ENCODE measurements around the gene SPSB2.

GRCh38 chr12:6831450-6831995 is 41.6 kb downstream of the SPSB2 start:
- TF ChIP-seq FIP1L1 (IDR thresholded peaks at IDR 0.05; ENCODE audit: low read depth, low read length, poor library complexity, severe bottlenecking) (no peak), CBX5 (IDR thresholded peaks at IDR 0.05; ENCODE audit: borderline replicate concordance, low read depth) (no peak), EZH2 (IDR thresholded peaks at IDR 0.05; ENCODE audit: borderline replicate concordance, low read depth, low read length) (no peak), CTCF (IDR thresholded peaks at IDR 0.05 in 2 of 3, conservative IDR thresholded peaks at IDR 0.05 in 1 of 3; ENCODE audit: insufficient read depth in 2 of 3, low read depth in 1 of 3, low read length in 3 of 3) (no peak), CEBPB (tag; IDR thresholded peaks at IDR 0.05) (no peak), CAMTA2 (CRISPR knock-in tag; conservative IDR thresholded peaks at IDR 0.05) (no peak), MED1 (CRISPR knock-in tag; IDR thresholded peaks at IDR 0.05; ENCODE audit: borderline replicate concordance) (no peak), CBFB (CRISPR knock-in tag; IDR thresholded peaks at IDR 0.05) (no peak), ATF2 (CRISPR knock-in tag; IDR thresholded peaks at IDR 0.05) (no peak), SREBF2 (CRISPR knock-in tag; IDR thresholded peaks at IDR 0.05) (no peak), E4F1 (CRISPR knock-in tag; IDR thresholded peaks at IDR 0.05; ENCODE audit: borderline replicate concordance) (no peak), HLTF (IDR thresholded peaks at IDR 0.05) (no peak), CUX1 (CRISPR knock-in tag; IDR thresholded peaks at IDR 0.05) (no peak), EP300 (IDR thresholded peaks at IDR 0.05; ENCODE audit: low read length) (no peak)

Measured in K562 (cell line).